ENCODE measurements around the gene AP3S2.

Gene AP3S2

GRCh38 chr15:89822951-89823711 is 70.7 kb downstream of the AP3S2 start:
- H3K4me3 ChIP-seq (ENCODE audit: low read depth, low read length) = no peak overlapping the region
- H3K9me3 ChIP-seq (ENCODE audit: control insufficient read depth, insufficient read depth, low read length) = no peaks in the 10 kb centered on the region
- no peak overlapping the region for H3K9ac ChIP-seq (ENCODE audit: low read depth, low read length)
- H3K4me1 ChIP-seq (ENCODE audit: control insufficient read depth, insufficient read depth, low read length) = no peaks in the 10 kb centered on the region
- H3K27ac ChIP-seq (ENCODE audit: low read depth, low read length) = no peak overlapping the region
- no peaks in the 10 kb centered on the region for H3K36me3 ChIP-seq (ENCODE audit: control insufficient read depth, insufficient read depth, low read length)
- H3K27me3 ChIP-seq (ENCODE audit: control insufficient read depth, insufficient read depth, low read length) = no peaks in the 10 kb centered on the region

DNA sequence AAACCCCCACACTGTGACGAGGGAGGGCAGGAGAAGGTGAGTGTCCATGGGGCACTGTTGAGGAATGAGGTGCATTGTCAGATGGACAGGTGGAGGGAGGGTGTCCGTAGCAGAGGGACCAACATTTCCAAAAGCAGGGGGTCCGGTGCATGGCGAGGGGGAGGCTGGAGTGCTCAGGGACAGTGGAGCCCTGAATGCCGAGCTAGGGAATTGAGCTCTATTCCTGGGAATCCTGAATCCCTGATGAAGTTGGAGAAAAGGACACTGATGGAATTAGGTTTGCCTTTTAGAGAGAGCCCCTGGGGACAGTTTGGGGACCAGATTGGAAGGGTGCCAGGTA is 71.2 kb downstream of the AP3S2 start:
- Histone ChIP-seq H3K4me3 (ENCODE audit: low read depth, low read length) (no peak overlapping the region), H3K4me1 (ENCODE audit: control insufficient read depth, insufficient read depth, low read length) (no peaks in the 10 kb centered on the region), H3K9ac (ENCODE audit: low read depth, low read length) (no peak overlapping the region), H3K27ac (ENCODE audit: low read depth, low read length) (no peak overlapping the region), H3K27me3 (ENCODE audit: control insufficient read depth, insufficient read depth, low read length) (no peaks in the 10 kb centered on the region), H3K9me3 (ENCODE audit: control insufficient read depth, insufficient read depth, low read length) (no peaks in the 10 kb centered on the region), H3K36me3 (ENCODE audit: control insufficient read depth, insufficient read depth, low read length) (no peaks in the 10 kb centered on the region)

GRCh38 chr15:89822026-89822425 is 71.8 kb downstream of the AP3S2 start:
- H3K27ac ChIP-seq (ENCODE audit: low read depth, low read length) = no peak overlapping the region
- no peaks in the 10 kb centered on the region for H3K27me3 ChIP-seq (ENCODE audit: control insufficient read depth, insufficient read depth, low read length)
- H3K4me1 ChIP-seq (ENCODE audit: control insufficient read depth, insufficient read depth, low read length) = no peaks in the 10 kb centered on the region
- H3K9me3 ChIP-seq (ENCODE audit: control insufficient read depth, insufficient read depth, low read length) = no peaks in the 10 kb centered on the region
- no peak overlapping the region for H3K9ac ChIP-seq (ENCODE audit: low read depth, low read length)
- H3K36me3 ChIP-seq (ENCODE audit: control insufficient read depth, insufficient read depth, low read length) = no peaks in the 10 kb centered on the region
- H3K4me3 ChIP-seq (ENCODE audit: low read depth, low read length) = no peak overlapping the region

DNA sequence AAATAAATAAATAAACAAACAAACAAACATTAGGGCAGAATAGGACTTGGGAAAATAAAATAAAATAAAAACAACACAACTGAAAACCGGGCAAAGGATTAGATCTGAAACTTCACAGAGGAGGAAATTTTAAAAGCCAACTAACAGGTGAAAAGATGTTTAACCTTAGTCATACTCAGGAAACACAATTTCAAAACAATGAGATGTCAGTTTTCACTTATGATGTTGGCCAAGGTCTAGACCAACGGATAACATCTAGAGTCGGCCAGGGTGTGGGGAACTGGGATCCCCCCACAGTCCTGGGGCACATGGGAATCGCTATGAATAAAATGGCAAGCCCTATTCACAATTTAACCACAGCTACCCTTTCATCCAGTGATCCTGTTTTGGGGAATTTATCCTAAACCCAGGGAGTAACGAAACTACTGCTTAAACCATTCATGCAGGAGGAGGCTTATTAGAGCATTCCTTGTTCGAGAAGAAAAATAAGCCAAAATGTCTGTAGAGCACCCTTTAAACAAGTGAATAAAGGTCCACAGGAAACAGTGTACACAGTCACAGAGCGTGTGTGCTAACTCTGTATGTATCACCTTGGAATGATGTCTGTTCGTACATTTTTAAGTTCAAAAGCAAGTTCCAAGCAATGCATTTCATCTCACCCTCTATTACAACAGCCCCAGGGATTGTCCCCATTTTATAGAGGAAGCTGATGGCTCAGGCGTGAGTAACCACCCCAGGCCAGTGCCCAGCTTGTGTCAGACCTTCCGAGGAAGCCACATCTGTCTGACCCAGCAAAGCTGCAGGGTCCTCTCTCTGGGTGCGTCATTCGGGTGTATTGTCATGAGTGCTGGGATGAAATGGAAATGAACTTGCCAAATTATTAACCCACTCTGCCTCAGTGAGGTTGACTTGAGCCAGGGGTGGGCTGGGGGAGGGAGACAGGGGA is 72.9 kb downstream of the AP3S2 start:
- Histone ChIP-seq H3K9me3 (ENCODE audit: control insufficient read depth, insufficient read depth, low read length) (no peaks in the 10 kb centered on the region), H3K9ac (ENCODE audit: low read depth, low read length) (no peak overlapping the region), H3K4me1 (ENCODE audit: control insufficient read depth, insufficient read depth, low read length) (no peaks in the 10 kb centered on the region), H3K27ac (ENCODE audit: low read depth, low read length) (no peak overlapping the region), H3K4me3 (ENCODE audit: low read depth, low read length) (no peak overlapping the region), H3K36me3 (ENCODE audit: control insufficient read depth, insufficient read depth, low read length) (no peaks in the 10 kb centered on the region), H3K27me3 (ENCODE audit: control insufficient read depth, insufficient read depth, low read length) (peaks cover 11% of the 10 kb centered on the region)

- H3K9me3 ChIP-seq (ENCODE audit: control insufficient read depth, insufficient read depth, low read length) = no peaks in the 10 kb centered on the region; the same call in 1 of the 2 replicates
Measured at GRCh38 chr15:89818287-89818686, 75.5 kb downstream of the AP3S2 start.

GRCh38 chr15:89817701-89818280 is 76.0 kb downstream of the AP3S2 start:
- Histone ChIP-seq H3K27me3 (ENCODE audit: control insufficient read depth, insufficient read depth, low read length) (peaks cover 39% of the 10 kb centered on the region), H3K27ac (ENCODE audit: low read depth, low read length) (no peak overlapping the region), H3K9ac (ENCODE audit: low read depth, low read length) (no peak overlapping the region), H3K9me3 (ENCODE audit: control insufficient read depth, insufficient read depth, low read length) (no peaks in the 10 kb centered on the region; the same call in 1 of the 2 replicates), H3K36me3 (ENCODE audit: control insufficient read depth, insufficient read depth, low read length) (no peaks in the 10 kb centered on the region), H3K4me1 (ENCODE audit: control insufficient read depth, insufficient read depth, low read length) (no peaks in the 10 kb centered on the region), H3K4me3 (ENCODE audit: low read depth, low read length) (no peak overlapping the region)

More at GRCh38 chr15:89818287-89818686, 75.5 kb downstream of the AP3S2 start:
- no peaks in the 10 kb centered on the region for H3K36me3 ChIP-seq (ENCODE audit: control insufficient read depth, insufficient read depth, low read length)
- H3K27me3 ChIP-seq (ENCODE audit: control insufficient read depth, insufficient read depth, low read length) = peaks cover 36% of the 10 kb centered on the region
- H3K27ac ChIP-seq (ENCODE audit: low read depth, low read length) = no peak overlapping the region
- H3K4me1 ChIP-seq (ENCODE audit: control insufficient read depth, insufficient read depth, low read length) = no peaks in the 10 kb centered on the region
- no peak overlapping the region for H3K4me3 ChIP-seq (ENCODE audit: low read depth, low read length)
- no peak overlapping the region for H3K9ac ChIP-seq (ENCODE audit: low read depth, low read length)

DNA sequence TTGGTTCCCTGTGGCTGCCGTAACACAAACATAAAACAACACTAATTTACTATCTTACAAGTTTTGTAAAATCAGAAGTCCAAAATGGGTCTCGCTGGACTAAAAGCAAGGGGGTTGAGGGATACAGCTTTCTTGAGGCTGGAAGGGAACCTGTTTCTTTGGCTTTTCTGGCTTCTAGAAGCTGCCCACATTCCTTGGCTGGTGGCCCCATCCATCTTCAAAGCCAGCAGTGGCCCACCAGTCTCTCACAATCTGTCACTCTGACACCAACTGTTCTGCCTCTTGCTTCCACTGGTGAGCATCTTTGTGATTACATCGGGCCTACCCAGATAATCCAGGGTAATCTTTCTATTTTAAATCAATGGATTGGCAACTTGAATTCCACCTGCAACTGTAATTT is 78.0 kb downstream of the AP3S2 start:
- Histone ChIP-seq H3K4me3 (ENCODE audit: low read depth, low read length) (no peak overlapping the region), H3K9me3 (ENCODE audit: control insufficient read depth, insufficient read depth, low read length) (no peaks in the 10 kb centered on the region; the same call in 1 of the 2 replicates), H3K9ac (ENCODE audit: low read depth, low read length) (no peak overlapping the region), H3K27me3 (ENCODE audit: control insufficient read depth, insufficient read depth, low read length) (peaks cover 39% of the 10 kb centered on the region), H3K36me3 (ENCODE audit: control insufficient read depth, insufficient read depth, low read length) (no peaks in the 10 kb centered on the region), H3K27ac (ENCODE audit: low read depth, low read length) (no peak overlapping the region), H3K4me1 (ENCODE audit: control insufficient read depth, insufficient read depth, low read length) (no peaks in the 10 kb centered on the region)

DNA sequence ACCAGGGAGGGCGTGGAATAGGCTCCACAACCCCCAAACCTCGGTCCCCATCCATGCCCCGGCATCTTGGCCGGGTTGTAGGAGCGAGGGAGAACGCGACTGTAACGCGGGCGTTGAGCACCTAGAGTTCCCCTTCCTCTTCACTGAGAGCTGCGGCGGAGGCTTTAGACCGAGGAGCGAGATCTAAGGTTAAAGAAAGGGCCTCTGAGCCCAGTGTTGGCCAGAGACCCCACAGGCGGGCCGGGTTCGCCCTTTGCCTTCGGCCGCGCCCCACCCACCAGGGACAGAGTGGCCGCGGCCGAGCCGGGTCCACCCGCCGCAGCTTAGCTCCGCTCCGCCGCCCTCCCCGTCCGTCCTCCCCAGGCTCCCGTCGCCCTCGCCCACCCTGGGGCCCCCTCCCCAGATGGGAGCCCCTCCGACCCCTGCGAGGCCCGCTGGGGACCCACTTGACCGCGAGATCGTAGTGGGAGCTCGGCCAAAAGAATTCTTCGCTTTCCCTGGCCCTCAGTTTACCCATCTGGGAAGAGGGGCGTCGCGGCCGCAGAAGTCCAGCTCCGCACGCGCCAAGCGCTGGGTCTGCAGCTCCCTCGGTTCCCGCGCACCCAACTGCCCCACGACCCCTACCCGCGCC is 79.6 kb downstream of the AP3S2 start:
- no peaks in the 10 kb centered on the region; the same call in 1 of the 2 replicates for H3K9me3 ChIP-seq (ENCODE audit: control insufficient read depth, insufficient read depth, low read length)
- H3K36me3 ChIP-seq (ENCODE audit: control insufficient read depth, insufficient read depth, low read length) = no peaks in the 10 kb centered on the region
- H3K4me1 ChIP-seq (ENCODE audit: control insufficient read depth, insufficient read depth, low read length) = no peaks in the 10 kb centered on the region
- H3K27ac ChIP-seq (ENCODE audit: low read depth, low read length) = no peak overlapping the region
- peak overlapping the region; percentile 65 for H3K4me3 ChIP-seq (ENCODE audit: low read depth, low read length)
- peaks cover 39% of the 10 kb centered on the region for H3K27me3 ChIP-seq (ENCODE audit: control insufficient read depth, insufficient read depth, low read length)
- no peak overlapping the region for H3K9ac ChIP-seq (ENCODE audit: low read depth, low read length)

GRCh38 chr15:89813381-89814111 is 80.2 kb downstream of the AP3S2 start:
- Histone ChIP-seq H3K27ac (ENCODE audit: low read depth, low read length) (no peak overlapping the region), H3K4me3 (ENCODE audit: low read depth, low read length) (no peak overlapping the region), H3K9me3 (ENCODE audit: control insufficient read depth, insufficient read depth, low read length) (no peaks in the 10 kb centered on the region; the same call in 1 of the 2 replicates), H3K27me3 (ENCODE audit: control insufficient read depth, insufficient read depth, low read length) (peaks cover 39% of the 10 kb centered on the region), H3K4me1 (ENCODE audit: control insufficient read depth, insufficient read depth, low read length) (no peaks in the 10 kb centered on the region), H3K9ac (ENCODE audit: low read depth, low read length) (no peak overlapping the region), H3K36me3 (ENCODE audit: control insufficient read depth, insufficient read depth, low read length) (no peaks in the 10 kb centered on the region)

DNA sequence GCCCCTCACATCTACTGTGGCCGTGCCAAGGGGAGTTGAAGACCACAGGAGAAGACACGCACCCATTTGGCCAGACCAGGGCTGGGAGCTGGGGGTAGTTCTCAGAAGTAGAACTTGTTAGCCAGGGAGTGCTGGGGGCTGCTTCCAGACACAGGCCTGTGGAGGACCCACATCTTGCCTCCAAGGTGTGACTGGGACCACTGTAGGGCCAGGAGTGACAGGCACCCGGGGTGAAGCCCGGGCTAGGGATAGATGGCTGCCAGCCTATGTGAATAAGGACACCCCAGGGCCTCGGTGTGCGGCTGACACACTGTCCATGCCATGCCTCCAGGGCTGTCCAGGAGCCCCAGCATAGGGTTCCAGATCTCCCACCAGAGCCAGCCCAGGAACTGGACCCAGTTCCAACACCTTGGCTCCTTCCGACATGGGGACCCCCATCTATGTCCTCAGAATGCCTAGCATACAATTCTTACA is 80.9 kb downstream of the AP3S2 start:
- no peak overlapping the region for H3K9ac ChIP-seq (ENCODE audit: low read depth, low read length)
- H3K27ac ChIP-seq (ENCODE audit: low read depth, low read length) = no peak overlapping the region
- H3K4me3 ChIP-seq (ENCODE audit: low read depth, low read length) = no peak overlapping the region
- H3K27me3 ChIP-seq (ENCODE audit: control insufficient read depth, insufficient read depth, low read length) = peaks cover 39% of the 10 kb centered on the region
- H3K4me1 ChIP-seq (ENCODE audit: control insufficient read depth, insufficient read depth, low read length) = no peaks in the 10 kb centered on the region
- H3K36me3 ChIP-seq (ENCODE audit: control insufficient read depth, insufficient read depth, low read length) = no peaks in the 10 kb centered on the region
- H3K9me3 ChIP-seq (ENCODE audit: control insufficient read depth, insufficient read depth, low read length) = no peaks in the 10 kb centered on the region; the same call in 1 of the 2 replicates

Measured in HUES48 (cell line).